ENCODE data around the gene TMEM108.

DNA sequence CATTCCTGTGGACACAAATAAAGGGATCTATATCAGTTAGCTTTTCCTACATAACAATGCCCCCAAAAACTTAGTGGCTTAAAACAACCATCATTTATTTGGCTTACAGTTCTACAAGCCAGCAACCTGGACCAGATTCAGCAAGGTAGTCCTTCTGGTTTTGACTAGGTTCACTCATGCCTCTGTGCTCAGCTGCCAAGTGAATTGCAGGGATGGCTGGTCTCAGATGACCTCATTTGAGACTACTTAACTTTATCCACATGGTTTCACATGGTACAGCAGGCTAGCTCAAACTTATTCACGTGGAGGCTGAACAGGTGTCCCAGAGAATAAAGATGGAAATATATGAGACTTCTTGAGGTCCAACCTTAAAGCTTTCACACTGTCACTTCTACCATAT is 242.4 kb downstream of the TMEM108 start:
- no peak for TF ChIP-seq ZBTB40 (IDR thresholded peaks at IDR 0.05; ENCODE audit: borderline replicate concordance)
- no peak for TF ChIP-seq ATF3 (IDR thresholded peaks at IDR 0.05; ENCODE audit: borderline replicate concordance, extremely low read depth, low read depth, low read length)
- no peak for TF ChIP-seq NR2C1 (IDR thresholded peaks at IDR 0.05)
- no peak for TF ChIP-seq SIN3A (IDR thresholded peaks at IDR 0.05; ENCODE audit: low read depth, low read length)
- TF ChIP-seq EP300 (IDR thresholded peaks at IDR 0.05; ENCODE audit: borderline replicate concordance in 1 of 2, control insufficient read depth in 1 of 2, low read depth in 2 of 2, low read length in 2 of 2) = no peak
- no peak for TF ChIP-seq NKRF (conservative IDR thresholded peaks at IDR 0.05)
- no peak for TF ChIP-seq PAX5 (IDR thresholded peaks at IDR 0.05; ENCODE audit: borderline replicate concordance, low read depth, low read length)
- no peak for TF ChIP-seq CEBPB (IDR thresholded peaks at IDR 0.05; ENCODE audit: borderline replicate concordance in 1 of 2, low read depth in 2 of 2, low read length in 2 of 2)
- no peak for TF ChIP-seq SMC3 (IDR thresholded peaks at IDR 0.05; ENCODE audit: borderline replicate concordance, low read length)

Measured in GM12878 (cell line).